ENCODE data around the gene RAD51. TPM values are rescaled to one million over a fixed set of nuclear protein-coding genes. Genes with fewer than 3 reads are reported as not detected.

Gene RAD51
- polyA plus RNA-seq, 1 donor from 2014 or later, result 0.22 TPM

GRCh38 chr15:40754574-40754882, 59.6 kb downstream of the RAD51 start (continued):
- TF ChIP-seq CTCF (IDR thresholded peaks at IDR 0.05; ENCODE audit: poor library complexity, severe bottlenecking) (no peak), SMC3 (conservative IDR thresholded peaks at IDR 0.05; ENCODE audit: poor library complexity) (no peak)

- H2AFZ ChIP-seq (ENCODE audit: low read depth, low read length), result peak within 1 kb of the TSS; percentile 59
- H3K9ac ChIP-seq (ENCODE audit: low read length), result peak within 1 kb of the TSS; percentile 81
- no peaks in the 10 kb centered on the region for H3K9me2 ChIP-seq (ENCODE audit: insufficient read depth, low read length)
- H3K36me3 ChIP-seq (ENCODE audit: insufficient read depth, low read length), result no peaks in the 10 kb centered on the region
- H3K27ac ChIP-seq (ENCODE audit: low read length), result peak within 1 kb of the TSS; percentile 66
- H3K9me3 ChIP-seq (ENCODE audit: low read length), result no peaks in the 10 kb centered on the region
- H3K27me3 ChIP-seq (ENCODE audit: insufficient read depth, low read depth, low read length), result no peaks in the 10 kb centered on the region
- peaks cover 12% of the 10 kb centered on the region for H3K79me2 ChIP-seq (replicated peaks; ENCODE audit: insufficient read depth, low read length)
- no peaks in the 10 kb centered on the region for H4K20me1 ChIP-seq (ENCODE audit: insufficient read depth)
- H3K4me2 ChIP-seq (ENCODE audit: low read length), result peak within 1 kb of the TSS; percentile 59
- no peak for TF ChIP-seq EZH2 (IDR thresholded peaks at IDR 0.05; ENCODE audit: borderline replicate concordance, insufficient read depth, low read length, poor library complexity, severe bottlenecking)
- peak; percentile 51 for TF ChIP-seq SMC3 (conservative IDR thresholded peaks at IDR 0.05; ENCODE audit: poor library complexity)
- TF ChIP-seq REST (IDR thresholded peaks at IDR 0.05; ENCODE audit: borderline replicate concordance), result peak; percentile 63
- TF ChIP-seq POLR2AphosphoS5 (IDR thresholded peaks at IDR 0.05), result peak; percentile 93
- TF ChIP-seq RAD21 (conservative IDR thresholded peaks at IDR 0.05), result peak; percentile 45
- TF ChIP-seq EP300 (conservative IDR thresholded peaks at IDR 0.05; ENCODE audit: poor library complexity, severe bottlenecking), result peak; percentile 75
- TF ChIP-seq TAF1 (IDR thresholded peaks at IDR 0.05; ENCODE audit: low read depth), result no peak
- peak; percentile 37 for TF ChIP-seq CTCF (IDR thresholded peaks at IDR 0.05; ENCODE audit: poor library complexity, severe bottlenecking)
- TF ChIP-seq MXI1 (conservative IDR thresholded peaks at IDR 0.05; ENCODE audit: poor library complexity, severe bottlenecking), result peak; percentile 93
- H3K4me3 ChIP-seq (ENCODE audit: low read length), result peak within 1 kb of the TSS; percentile 76
- no peaks in the 10 kb centered on the region for H3F3A ChIP-seq (ENCODE audit: insufficient read depth, low read length, poor library complexity, severe bottlenecking)
Observed at GRCh38 chr15:40754883-40755811, 60.2 kb downstream of the RAD51 start, which contains the start of gene RMDN3. TSS of gene RMDN3 (minus strand) at chr15:40755254. CDS start at chr15:40754783, 471 bp downstream.

Data from neural cell (in vitro differentiated cells).